GM20431 (cell line): ENCODE results near the gene CCR9.

Experiments
- in situ Hi-C: fragments of 300-500 bp; cut with MseI, MboI; formaldehyde crosslinking; loops from one replicate; pipeline ENCODE4 v1.15.0; 2020; ENCODE audit warnings: low sequenced_read_pairs; ENCODE audit not compliant: unreplicated experiment

The CCR9 gene

DNA sequence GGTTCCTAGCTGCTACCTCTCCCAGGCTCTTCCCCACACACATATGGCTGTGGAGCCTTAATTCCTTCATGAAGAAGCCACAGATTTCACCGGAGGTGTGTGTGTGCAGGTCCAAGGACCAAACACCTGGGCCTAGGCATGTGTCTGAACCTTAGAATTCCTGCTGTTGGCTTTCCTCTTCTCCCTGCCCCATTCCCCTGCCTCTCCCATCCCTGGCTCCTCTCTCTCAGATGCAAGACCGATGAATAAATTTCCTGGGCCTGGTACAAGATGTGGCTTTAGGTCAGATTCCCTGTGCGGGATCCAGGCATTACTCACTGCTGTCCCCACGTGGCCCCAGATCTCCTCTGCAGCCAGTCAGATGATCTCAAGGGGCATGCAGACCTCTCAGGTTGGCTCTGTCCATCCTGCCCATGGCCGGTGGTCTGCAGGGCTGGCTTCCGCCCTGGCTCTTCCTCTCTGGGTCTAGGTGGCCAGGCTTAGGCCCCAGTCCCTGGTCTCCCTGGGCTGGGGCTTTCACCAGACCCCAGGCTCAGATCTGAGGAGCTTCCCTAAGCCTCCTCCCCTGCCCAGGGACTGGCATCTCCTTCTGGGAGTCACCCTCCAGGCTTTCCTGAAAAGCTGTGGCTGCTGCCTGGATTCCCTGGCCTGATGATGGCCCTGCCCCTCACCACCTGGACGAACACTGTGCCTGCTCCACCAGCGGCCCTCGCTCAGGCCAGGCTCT is 20.5 kb downstream of the CCR9 start:
- in situ Hi-C loops: no loop called here

GRCh38 chr3:45907769-45908705 is 21.7 kb downstream of the CCR9 start:
- in situ Hi-C loops: no loop called here

GRCh38 chr3:45908761-45909160 is 22.4 kb downstream of the CCR9 start:
- in situ Hi-C loops: no loop called here

DNA sequence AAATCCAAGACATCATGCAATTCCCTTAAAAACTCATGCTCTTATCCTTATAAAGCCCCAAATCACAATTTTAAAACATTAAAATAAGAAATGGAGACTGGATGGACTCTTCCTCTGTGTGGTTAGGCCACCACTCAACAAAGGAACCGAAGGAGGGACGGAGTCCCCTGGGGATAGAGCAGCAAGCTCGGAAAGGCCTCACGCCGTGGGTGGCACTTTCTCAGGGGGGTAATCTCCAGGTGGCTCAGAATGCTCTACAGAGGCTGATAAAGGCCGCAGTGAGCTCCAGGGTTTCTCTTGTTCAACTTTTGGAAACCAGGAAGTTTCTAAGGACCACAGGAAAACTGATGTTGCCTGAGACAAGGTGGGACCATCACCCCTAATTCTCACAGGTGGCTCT is 23.2 kb downstream of the CCR9 start:
- in situ Hi-C loops: no loop called here

- in situ Hi-C loops: no loop called here
These were observed 24.5 kb downstream of the CCR9 start for GRCh38 chr3:45910892-45911291.

DNA sequence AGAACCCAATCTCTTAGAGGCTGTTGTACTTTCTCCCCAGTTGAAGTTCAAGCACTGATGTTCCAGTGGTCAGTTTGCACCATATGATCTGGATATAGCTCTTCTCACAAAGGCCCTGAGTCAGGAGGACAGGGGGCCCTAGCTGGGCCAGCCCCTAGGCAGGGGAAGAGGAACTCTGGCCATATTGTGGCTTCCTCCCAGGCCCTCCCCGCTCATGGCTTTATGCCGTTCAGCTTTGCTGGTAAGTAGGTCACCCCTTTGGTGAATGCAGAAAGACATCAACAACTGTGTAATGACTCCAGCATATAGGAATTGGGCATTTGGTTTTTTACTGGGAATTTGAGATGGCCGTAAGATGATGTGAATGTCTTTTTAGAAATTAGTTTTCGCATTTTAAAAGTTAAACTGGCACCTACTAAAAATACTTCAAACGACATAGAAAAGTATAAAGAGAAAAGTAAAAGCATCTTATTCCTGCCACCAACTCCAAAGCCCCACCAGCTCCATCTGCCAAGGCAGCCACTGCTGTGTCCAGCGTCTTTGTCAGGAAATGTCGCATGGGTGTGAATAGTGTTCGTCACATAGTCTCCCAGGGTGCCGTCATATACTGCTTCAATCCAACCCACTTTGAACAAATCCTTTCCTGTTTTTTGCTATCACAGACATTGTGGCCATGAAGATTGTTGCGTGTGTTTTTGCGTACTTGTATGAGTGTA is 25.3 kb downstream of the CCR9 start:
- in situ Hi-C loops: no loop called here

DNA sequence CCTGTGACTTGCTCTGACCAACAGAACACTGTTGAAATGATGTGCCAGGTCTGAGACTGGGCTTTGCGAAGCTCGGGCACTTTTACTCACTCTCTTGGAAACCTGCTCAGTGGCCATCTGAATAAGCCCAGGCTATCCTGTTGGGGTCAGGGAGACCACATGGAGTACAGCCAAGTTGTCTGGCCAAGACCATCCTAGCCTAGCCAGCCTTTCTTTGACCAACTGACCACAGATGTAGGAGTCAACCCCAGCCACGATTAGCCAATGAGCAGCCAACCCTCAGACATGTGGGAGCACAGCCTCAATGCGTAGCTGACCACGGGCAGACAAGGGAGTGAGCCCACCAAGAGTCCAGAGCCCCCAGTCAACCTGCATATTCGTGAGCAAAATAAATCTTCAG is 26.1 kb downstream of the CCR9 start:
- in situ Hi-C loops: no loop called here

DNA sequence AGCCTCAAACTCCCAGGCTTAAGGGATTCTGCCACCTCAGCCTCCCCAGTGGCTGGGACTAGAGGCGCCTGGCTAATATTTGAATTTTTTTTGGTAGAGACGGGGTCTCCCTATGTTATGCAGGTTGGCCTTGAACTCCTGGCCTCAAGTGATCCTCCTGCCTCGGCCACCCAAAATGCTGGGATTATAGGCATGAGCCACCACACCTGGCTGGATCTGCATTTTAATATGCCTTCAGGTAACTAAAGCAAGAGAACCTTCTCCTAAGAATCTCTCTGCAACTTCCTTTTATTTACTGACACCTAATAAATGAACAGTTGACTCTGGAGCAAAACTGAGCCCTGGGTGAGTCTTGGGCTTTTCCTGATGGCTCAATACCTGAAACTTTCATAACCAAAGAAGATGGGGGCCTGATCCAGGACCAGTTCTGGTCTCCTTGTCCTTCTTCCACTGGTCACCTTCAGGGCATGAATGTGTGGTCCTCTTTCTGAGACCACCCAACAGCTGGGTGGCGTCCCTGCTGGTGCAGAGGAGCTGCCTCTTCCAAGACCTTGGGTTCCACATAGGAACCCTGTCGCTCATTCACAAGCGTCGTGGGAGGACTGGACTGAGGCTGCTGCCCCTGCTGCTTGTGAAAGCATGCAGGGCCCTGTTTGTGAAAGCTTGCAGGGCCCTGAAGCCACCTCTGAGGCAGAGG is 28.2 kb downstream of the CCR9 start:
- in situ Hi-C loops: no loop called here

GRCh38 chr3:45915059-45915439 is 28.7 kb downstream of the CCR9 start:
- in situ Hi-C loops: no loop called here

DNA sequence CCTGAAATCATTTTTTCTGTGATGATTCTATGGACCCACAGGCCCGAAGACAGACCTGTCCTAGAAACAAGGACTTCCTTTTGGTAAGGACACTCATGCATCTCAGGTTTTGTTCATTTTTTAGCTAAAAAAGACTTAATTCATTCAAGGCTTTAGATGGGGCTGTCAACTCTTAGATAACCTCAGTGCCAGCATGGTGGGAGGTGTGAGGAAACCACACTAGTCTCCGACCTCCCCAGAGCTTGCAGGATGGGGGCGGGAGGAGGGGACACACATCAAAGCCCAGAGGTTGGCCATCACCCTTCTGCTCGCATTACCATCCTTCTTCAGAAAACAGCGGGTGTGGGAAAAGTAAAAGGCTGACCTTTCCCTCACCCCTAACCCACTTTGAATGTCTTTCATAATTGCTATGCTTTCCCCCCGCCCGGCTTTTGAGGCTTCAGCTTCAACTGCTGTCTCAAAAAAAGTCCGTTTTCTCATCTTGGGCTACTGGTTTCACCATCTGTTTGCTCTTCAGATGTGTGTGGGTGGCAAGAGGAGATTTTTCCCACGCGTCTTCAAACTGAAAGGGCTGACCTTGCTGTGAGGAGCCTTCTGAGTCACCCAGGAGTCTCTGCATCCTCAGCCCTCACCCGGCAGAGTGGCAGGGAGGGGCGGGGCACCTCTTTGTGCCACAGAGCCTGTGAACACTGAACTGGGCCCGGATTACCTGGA is 29.3 kb downstream of the CCR9 start:
- in situ Hi-C loops: no loop called here

GRCh38 chr3:45917146-45917898 is 31.0 kb downstream of the CCR9 start:
- in situ Hi-C loops: no loop called here

GRCh38 chr3:45921158-45922038 is 35.1 kb downstream of the CCR9 start:
- in situ Hi-C loops: loop anchor here (10.0 kb wide), 1 partner anchor 157 kb away; no protein-coding TSS in a partner anchor

DNA sequence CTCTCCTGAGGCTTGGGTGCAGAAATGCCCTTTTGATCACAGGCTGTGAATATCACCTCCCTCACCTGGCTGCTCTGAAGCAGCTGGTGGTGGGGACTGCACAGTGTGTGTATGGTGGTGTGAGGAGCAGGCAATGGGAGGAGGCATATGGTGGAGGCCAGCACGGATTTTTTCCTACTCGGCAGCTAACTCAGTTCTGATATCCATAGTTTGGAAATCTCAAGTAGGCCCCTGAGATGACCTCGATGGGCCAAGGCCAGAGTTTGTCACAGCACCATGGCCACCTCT is 35.6 kb downstream of the CCR9 start:
- in situ Hi-C loops: loop anchor here (10.0 kb wide), 1 partner anchor 157 kb away; no protein-coding TSS in a partner anchor

GRCh38 chr3:45922950-45923590 is 36.7 kb downstream of the CCR9 start:
- in situ Hi-C loops: loop anchor here (10.0 kb wide), 1 partner anchor 158 kb away; no protein-coding TSS in a partner anchor

GRCh38 chr3:45923755-45924154 is 37.4 kb downstream of the CCR9 start:
- in situ Hi-C loops: loop anchor here (10.0 kb wide), 1 partner anchor 159 kb away; no protein-coding TSS in a partner anchor

DNA sequence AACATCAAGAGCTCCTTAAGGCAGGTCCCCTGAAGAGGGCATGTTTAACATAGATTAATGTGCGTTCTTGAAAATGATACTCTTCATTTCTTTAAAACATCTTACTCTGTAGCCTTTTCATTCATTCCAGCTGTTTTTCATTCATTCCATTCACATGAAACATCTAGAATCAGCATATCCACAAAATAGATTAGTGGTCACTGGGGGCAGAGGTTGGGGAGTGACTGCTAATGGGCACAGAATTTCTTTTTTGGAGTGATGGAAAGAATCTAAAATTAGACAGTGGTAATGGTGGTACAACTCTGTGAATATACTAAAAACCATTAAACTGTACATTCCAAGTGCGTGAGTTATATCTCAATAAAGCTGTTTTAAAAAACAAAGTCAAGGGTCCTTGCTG is 41.5 kb downstream of the CCR9 start:
- in situ Hi-C loops: loop anchor here (10.0 to 25.0 kb wide), 3 partner anchors 163 to 416 kb away; partner anchors contain the start of gene CCR1

- in situ Hi-C loops: loop anchor here (10.0 to 25.0 kb wide), 3 partner anchors 164 to 417 kb away; partner anchors contain the start of gene CCR1
These were observed 42.8 kb downstream of the CCR9 start for GRCh38 chr3:45929042-45929679.
